ENCODE results near the gene UGCG.

DNA sequence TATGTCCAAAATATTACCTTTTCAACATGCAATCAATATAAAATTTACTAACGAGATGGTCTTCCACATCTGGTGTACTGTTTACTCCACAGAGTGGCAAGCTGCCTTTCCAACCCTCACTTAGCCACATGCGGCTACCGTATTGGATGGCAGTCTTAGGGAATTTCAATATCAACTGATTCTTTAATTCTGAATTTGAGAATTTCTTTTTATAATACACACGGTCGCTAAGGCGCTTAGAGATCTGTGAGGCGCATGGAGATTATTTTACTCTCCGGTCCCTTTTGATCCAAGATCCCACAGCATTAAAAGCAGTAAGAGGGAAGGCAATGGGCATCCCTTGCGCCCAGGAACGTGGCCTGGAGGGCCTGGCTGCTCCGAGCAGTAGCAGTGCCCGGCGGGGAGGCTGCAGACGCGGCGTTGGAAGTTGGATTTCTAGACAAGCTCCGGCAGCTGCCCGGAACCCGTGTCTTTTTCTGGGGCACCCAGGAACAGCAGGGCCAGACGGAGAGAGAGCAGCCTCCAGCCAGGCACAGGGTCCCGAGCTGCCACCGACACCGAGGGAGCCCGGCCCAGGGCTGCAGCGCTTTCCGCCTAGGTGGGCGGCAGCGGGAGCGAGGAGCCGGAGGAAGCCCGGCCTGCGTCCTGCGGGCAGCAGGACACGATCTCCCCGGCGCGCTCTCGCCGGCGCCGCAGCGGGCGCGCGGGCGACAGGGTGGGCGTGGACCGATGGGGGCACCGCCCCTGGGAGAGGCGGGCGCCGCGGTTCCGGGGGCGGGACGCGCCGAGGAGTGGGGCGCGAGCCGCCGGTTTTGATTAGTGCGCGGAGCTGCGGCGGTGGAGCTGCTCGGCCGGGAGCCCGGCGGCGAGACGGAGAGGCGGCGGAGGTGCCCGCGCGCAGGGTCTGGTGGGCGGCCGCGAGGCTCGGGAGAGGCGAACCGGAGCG lies at the start of gene UGCG:
- TF ChIP-seq, protein P1, sequence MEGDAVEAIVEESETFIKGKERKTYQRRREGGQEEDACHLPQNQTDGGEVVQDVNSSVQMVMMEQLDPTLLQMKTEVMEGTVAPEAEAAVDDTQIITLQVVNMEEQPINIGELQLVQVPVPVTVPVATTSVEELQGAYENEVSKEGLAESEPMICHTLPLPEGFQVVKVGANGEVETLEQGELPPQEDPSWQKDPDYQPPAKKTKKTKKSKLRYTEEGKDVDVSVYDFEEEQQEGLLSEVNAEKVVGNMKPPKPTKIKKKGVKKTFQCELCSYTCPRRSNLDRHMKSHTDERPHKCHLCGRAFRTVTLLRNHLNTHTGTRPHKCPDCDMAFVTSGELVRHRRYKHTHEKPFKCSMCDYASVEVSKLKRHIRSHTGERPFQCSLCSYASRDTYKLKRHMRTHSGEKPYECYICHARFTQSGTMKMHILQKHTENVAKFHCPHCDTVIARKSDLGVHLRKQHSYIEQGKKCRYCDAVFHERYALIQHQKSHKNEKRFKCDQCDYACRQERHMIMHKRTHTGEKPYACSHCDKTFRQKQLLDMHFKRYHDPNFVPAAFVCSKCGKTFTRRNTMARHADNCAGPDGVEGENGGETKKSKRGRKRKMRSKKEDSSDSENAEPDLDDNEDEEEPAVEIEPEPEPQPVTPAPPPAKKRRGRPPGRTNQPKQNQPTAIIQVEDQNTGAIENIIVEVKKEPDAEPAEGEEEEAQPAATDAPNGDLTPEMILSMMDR (IDR thresholded peaks at IDR 0.05) = no peak
- peak in 1 of 2 donors; percentile 98 for TF ChIP-seq POLR2A (IDR thresholded peaks at IDR 0.05)

Data from thyroid gland (tissue), 4 donors.